Activated naive CD4-positive, alpha-beta T cell treated with anti-CD3 and anti-CD28 coated beads, Interleukin-2, amount 50 U/mL, for 72 hours (primary cell): ENCODE measurements around the gene BPIFB2. TPM values are rescaled to one million over a fixed set of nuclear protein-coding genes. Genes with fewer than 3 reads are reported as not detected.
A peak's percentile ranks its signal among the peaks of the same experiment; 100 is the strongest.

ENCODE experiments used
- ATAC-seq, 2 donors: fragments of 150-1000 bp; cut with Tn5 transposase; 2 replicates each; pipeline ENCODE4 v1.10.0; 2021; ENCODE audit warnings: mild to moderate bottlenecking in 2 of 2, moderate library complexity in 2 of 2
- DNase-seq, 2 donors: peaks; one replicate each; pipeline ENCODE4 v3.0.0; 2021 to 2022; ENCODE audit warnings: low spot score in 2 of 2
- H3K27ac Mint-ChIP-seq, 2 donors: one replicate each; pipeline ENCODE4 v1.8.0; 2022; ENCODE audit warnings: mild to moderate bottlenecking in 2 of 2, mixed read lengths in 2 of 2
- H3K36me3 Mint-ChIP-seq, 2 donors: one replicate each; pipeline ENCODE4 v1.8.0; 2022; ENCODE audit warnings: mixed read lengths in 2 of 2
- H3K9me3 Mint-ChIP-seq, 2 donors: one replicate each; pipeline ENCODE4 v1.8.0; 2022; ENCODE audit warnings: mixed read lengths in 2 of 2
- total RNA-seq, 2 donors: library from RNA; stranded (reverse); gene quantifications; one replicate each; pipeline ENCODE4 v1.2.3, GENCODE V29; 2022

The BPIFB2 gene
- total RNA-seq, 2 donors from 2014 or later, result not detected

DNA sequence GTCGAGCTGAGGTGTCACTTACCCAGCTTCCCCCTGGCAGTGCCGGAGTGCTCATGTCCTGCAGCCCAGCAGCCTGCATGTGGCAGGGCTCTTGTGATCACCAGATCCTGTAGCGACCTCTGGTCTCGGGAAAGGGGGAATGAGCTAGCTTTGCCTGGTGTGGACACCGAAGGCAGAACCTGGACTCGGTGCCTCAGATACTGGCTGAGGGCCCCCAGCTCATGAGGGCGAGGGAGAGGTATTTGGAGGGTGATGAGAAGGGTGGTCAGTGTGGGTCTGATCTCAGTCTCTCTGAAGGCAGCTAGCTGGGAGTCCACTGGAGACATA is 29.5 kb upstream of the BPIFB2 start:
- DNase-seq (no peak), ATAC-seq (no peak)
- Mint-ChIP-seq H3K36me3 (peaks cover 5 to 24% of the 10 kb centered on the region in 2 donors), H3K9me3 (peaks cover 7 to 11% of the 10 kb centered on the region in 2 donors), H3K27ac (no peak overlapping the region)

DNA sequence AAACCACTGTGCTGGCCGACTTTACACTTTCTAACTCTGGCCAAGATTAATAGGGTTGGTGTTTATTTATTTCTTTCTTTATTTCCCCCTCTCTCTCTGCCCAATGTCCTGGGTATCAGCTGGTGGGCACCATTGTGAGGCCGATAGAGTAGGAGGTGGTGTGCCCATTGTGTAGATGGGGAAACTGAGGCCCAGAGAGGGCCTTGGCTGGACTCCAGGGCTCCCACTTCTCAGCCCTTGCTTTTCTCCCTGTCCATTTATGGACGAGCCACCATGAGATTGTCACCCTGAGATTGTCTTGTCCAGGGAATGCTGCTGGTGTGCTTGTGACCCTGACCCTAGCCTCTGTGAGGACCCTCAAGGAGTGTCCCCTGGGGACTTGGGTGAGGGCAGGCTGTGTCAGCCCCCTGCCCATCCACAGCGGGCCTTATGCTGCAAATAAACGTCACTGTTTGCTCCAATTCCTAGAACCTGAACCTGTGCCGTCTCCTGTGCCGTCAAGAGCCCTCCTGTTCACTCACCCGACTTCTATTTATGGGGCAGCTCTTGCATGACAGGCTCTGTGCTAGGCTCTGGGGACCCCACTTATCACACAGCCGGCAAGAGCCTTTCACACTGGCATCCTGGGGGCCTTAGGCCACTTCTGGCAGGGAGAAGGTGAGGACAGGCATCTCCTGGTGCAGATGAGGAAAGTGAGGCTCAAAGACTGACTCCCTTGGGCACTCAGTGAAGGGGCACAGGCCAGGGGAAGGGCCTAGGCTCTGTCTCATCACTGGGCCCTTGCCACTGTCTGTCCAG is 28.1 kb upstream of the BPIFB2 start:
- peak overlapping the region in 1 of 2 donors; percentile 58 for H3K27ac Mint-ChIP-seq
- DNase-seq (peak in 1 of 2 donors; percentile 43), ATAC-seq (no peak)
- peaks cover 5 to 24% of the 10 kb centered on the region in 2 donors for H3K36me3 Mint-ChIP-seq
- peaks cover 7 to 11% of the 10 kb centered on the region in 2 donors for H3K9me3 Mint-ChIP-seq

DNA sequence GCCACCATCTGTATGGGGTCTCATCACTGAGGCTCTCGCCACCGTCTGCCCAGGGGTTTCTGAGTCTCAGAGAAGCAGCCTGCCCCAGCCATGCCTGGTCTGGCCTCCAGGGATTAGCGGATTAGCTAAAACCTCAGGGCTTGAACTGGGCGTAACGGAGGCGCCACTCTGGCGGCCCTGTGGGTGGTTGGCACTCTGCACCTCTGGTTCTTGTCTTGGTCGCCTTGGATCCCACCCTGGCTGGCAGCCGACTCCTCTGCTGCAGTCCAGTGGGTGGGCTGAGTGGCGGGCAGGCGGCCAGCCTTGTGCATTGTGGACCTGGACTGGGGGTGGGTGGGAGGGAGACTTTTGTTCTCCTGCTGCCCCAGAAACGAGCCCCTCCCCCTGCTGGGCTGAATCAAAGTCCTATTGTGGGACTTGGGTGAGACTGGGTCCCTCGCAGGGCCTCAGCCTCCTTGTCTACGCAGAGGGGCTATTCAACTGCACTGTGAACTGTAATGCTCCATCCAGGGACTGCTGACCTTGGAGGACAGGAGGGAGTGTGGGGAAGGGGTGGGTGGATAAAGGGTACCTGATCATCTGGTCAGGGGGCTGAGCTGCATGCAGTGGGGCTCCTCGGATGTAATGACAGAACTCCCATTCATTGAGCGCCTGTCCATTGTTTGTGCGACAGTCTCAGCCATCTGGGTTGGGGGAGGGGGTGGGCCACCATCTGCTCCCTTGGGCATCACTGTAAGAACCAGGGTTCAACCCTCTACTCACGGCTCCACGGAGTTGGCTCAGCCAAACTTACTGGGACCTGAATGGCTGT is 27.2 kb upstream of the BPIFB2 start:
- H3K36me3 Mint-ChIP-seq, result peaks cover 5 to 17% of the 10 kb centered on the region in 2 donors
- H3K27ac Mint-ChIP-seq, result peak overlapping the region in 1 of 2 donors; percentile 11
- DNase-seq (no peak), ATAC-seq (no peak)
- H3K9me3 Mint-ChIP-seq, result peaks cover 4 to 10% of the 10 kb centered on the region in 2 donors

DNA sequence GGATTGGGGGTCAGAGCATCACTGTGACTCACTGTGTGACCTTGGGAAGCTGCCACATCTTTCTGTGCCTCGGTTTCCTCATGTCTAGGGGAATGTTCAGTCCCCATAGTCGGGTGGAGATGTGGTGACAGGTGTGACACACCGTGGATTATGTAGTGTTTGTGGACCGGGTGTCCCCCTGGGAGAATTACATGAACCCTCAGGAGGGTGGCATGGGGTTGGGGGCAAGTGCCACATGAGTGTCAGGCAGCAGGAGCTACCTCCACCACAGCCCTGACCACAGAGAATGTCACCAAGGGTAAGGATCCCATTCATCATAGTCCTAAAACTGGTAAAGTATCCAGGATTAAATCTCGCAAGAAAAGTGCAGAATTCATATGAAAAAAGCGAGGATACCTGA is 26.5 kb upstream of the BPIFB2 start:
- Mint-ChIP-seq H3K9me3 (peaks cover 4 to 7% of the 10 kb centered on the region in 2 donors), H3K27ac (peak overlapping the region in 1 of 2 donors; percentile 11), H3K36me3 (peaks cover 5 to 11% of the 10 kb centered on the region in 2 donors)
- no peak for DNase-seq
- ATAC-seq, result no peak

DNA sequence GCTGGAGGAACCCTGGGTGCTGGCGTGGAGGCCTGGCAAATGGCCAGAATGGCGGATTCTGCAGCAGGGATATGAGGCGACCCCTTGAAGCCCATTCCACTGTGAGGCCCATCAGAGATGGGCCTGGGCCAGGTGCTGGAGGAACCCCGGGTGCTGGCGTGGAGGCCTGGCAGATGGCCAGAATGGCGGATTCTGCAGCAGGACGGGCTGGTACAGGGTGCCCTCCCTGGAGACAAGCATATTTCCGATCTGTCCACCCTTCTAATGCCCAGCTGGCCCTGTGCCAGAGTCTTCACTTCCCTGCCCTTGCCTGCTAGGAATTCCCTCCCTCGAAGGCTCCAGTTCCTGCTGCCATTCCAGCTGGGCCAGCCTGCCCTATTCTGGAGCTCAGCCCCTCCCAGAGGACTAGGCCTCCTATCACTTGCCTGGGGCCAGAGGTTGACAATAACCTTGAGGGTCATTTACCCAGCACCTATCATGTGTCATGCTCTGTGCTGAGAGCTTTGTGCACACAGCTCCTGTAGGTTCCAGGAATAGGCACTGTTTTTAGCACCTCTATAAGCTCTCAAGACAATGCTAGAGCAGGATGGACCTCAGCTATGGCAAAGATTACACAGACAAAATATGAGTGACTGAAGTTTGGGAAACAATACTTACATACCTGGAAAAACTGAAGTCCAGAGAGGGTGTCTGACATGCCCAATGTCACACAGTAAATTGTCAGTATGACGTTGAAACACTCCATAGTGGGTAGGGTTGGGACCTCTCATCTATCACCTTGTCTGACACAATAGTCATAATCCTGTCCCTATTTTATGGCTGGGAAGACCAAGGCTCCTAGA is 24.7 kb upstream of the BPIFB2 start:
- no peak for ATAC-seq
- DNase-seq, result no peak
- no peaks in the 10 kb centered on the region for H3K36me3 Mint-ChIP-seq
- H3K27ac Mint-ChIP-seq, result peak overlapping the region in 1 of 2 donors; percentile 77
- no peaks in the 10 kb centered on the region for H3K9me3 Mint-ChIP-seq

DNA sequence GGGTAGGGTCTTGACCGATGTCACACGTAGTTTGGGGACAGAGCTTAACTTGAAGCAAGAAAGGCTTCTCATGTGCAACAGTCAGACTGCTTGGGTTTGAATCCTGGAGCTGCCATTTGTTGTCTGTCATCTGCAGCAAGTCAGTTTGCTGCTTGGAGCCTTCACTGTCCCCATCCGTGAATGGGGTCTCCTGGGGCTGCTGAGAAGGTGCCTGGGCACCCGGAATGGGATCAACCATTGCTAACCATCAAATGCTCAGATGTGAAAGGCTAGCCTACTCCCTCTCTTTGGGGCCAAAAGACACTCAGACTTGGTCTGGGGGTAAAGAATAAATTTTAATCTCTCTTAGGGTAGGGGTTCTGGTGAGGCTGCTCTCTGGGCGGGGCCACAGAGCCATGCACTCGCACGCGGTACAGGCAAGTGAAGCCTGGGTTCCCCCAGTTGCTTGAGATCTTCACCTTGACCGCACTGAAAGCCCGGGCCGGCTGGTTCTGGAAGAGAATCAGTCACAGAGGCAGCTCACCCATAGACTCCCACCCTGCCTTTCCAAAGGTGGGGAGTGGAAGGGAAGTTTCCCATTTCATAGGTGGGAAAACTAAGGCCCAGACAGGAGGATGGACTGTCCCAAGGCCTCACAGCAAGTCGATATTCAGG is 23.9 kb upstream of the BPIFB2 start:
- Mint-ChIP-seq H3K27ac (no peak overlapping the region), H3K9me3 (no peaks in the 10 kb centered on the region), H3K36me3 (no peaks in the 10 kb centered on the region)
- ATAC-seq (no peak), DNase-seq (no peak)

DNA sequence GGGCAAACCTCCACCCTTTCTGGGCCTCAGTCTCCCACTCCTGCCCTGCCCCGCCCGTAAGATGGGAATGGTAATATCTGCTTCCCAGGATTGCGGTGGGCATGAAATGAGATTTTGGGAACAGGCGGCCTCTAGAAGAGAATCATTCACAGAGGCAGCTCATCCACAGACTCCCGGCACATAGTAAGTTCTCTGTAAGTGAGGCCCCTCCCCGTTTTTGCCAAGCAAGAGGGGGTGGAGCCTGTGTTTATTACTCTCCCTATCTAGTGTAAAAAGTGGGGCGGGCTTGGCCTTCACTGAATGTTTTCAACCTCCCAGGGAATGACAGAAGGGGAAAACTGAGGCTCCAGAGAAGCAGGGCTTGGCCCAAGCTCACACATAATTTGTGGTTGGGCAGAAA is 23.3 kb upstream of the BPIFB2 start:
- Mint-ChIP-seq H3K36me3 (no peaks in the 10 kb centered on the region), H3K27ac (peak overlapping the region in 1 of 2 donors; percentile 30), H3K9me3 (no peaks in the 10 kb centered on the region)
- DNase-seq, result no peak
- ATAC-seq, result no peak

DNA sequence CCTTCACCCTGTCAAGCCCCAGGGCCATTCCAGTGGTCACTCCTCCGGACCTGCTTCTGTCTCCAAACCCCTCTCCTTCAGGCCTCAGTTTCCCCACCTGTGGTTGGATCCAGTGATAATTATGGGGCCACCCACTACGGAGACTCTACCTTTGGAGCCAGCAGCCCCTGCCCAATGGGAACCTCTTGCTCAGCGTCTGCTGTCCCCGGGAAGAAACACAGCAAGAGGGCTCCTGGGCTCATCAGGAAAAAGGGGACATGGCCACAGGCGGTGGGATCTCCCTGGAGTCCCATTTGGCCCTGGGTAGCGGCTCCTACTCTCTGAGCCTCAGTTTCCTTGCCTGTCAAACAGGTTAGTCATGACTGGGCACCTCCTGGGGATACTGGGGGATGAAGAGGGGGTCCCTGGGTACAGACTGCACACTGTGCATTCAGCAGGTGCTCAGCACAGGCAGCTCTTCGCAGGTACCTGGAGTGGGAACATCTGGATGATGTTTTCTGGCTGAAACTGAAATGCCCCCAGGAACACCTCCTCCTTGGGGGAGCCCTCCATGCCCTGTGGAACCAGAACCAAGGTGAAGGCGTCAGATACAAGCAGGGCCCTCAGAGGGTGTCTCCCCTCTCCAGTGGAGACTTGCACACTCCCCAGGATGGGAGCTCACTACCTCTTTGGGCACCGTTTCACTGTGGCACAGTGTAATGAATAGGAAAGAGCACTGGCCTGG is 22.7 kb upstream of the BPIFB2 start:
- ATAC-seq (no peak), DNase-seq (no peak)
- Mint-ChIP-seq H3K9me3 (no peaks in the 10 kb centered on the region), H3K36me3 (no peaks in the 10 kb centered on the region), H3K27ac (peak overlapping the region in 1 of 2 donors; percentile 30)

DNA sequence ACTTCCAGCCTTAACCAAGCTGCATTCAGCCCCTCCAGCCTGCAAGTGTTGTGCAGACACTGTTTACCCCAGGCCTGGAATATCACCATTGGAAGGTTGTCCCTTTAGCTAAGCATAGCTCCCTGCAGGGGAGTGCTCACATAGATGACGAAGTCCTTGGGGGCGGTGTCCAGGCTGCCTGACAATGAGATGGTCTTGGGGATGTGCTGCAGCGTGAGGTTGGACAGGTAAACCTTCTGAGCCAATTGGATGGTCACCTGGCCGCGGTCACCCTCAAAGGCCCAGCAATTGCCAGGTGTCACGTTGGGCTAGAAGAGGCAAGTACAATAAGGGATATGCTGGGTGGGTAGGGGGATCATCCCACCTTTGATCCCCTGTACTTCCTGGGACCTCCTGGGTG is 21.9 kb upstream of the BPIFB2 start:
- no peak for ATAC-seq
- H3K9me3 Mint-ChIP-seq, result no peaks in the 10 kb centered on the region

DNA sequence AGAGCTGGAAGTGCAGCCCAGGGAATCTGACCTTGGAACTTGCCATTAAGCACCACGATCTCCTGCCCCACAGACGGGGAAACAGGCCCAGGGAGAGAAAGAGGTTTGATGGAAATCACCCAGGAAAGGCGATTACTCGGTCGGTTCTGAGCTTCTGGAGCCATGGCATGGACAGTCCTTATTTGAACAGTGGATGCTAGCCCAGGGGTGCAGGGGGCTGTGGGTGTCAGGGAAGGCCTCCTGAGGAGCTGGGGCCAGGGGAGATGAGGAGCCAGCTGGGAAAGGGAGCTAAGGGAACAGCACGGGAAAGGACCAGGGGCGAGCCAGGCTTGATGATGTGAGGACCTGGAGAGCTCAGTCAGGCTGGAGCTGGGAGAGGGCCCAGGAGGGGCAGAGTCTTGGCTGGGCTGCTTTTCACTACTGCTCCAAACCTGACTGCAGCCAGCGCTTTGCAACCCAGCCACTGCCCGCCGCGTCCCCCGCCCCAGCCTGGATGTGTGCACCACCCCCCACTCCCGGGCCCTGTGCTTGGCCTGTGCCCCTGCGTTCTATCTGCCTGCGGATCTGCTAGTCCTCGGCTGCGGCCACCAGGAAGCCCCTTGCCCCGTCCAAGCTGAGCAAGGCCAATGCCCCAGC is 21.1 kb upstream of the BPIFB2 start:
- peak overlapping the region in 1 of 2 donors; percentile 1 for H3K27ac Mint-ChIP-seq
- H3K36me3 Mint-ChIP-seq, result no peaks in the 10 kb centered on the region
- H3K9me3 Mint-ChIP-seq, result no peaks in the 10 kb centered on the region
- DNase-seq (no peak), ATAC-seq (no peak)

More for the DNA sequence above, 21.9 kb upstream of the BPIFB2 start:
- no peak for DNase-seq
- no peaks in the 10 kb centered on the region for H3K36me3 Mint-ChIP-seq
- H3K27ac Mint-ChIP-seq, result no peak overlapping the region

DNA sequence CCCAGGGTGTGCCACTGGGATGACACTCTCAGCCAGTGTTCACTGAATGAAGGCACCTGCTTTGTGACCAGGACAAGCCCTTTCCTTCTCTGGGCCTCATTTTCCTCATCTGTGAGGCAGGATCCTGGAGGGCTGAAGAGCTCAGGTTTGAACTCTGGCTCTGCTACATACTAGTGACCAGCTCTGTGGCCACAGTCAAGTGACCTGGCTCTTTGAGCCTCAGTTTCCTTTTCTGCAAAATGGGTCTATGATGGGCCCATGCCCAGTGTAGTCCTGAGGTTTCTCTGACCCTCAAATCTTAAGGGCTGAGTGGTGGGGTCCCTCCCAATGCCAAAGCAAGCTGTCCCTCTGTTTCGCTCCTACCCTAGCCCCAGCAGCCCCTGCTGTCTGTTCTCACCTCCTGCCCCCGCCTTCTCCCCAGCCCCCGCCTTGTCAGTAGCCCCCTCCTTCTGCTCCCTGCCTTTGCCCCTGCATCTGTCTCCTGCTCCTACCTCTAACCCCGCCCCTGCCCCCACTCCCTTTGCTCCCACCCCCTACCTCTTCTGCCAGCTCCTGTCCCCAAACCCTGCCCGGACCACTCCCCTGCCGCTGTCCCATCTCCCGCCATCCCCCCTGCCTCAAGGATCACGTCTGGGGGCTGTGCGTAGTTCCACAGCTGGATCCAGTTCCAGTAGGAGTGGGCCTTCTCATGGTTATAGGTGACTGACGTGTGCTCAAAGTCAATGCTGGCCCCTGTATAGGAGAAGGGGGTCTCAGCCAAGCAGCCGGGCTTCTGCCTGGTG is 20.3 kb upstream of the BPIFB2 start:
- no peak for DNase-seq
- no peak for ATAC-seq
- H3K9me3 Mint-ChIP-seq, result no peaks in the 10 kb centered on the region
- no peaks in the 10 kb centered on the region for H3K36me3 Mint-ChIP-seq
- no peak overlapping the region for H3K27ac Mint-ChIP-seq

DNA sequence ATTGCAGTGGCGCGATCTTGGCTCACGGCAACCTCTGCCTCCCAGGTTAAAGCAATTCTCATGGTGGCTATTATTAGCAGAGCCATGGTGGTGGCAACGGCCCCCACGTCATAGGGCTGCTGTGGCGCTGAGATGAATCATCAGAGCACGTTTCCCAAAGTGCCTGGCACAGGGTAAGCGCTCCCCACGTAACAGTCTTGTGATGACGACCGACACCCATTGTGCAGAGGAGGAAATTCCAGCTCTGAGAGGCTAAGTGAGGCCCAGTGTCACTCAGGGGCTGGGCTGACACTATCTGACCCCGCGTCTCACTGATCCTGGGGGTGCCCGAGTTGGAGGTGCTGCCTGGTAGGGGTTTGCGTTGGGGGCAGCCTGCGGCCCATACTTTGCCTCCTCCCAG is 19.5 kb upstream of the BPIFB2 start:
- H3K27ac Mint-ChIP-seq, result no peak overlapping the region

DNA sequence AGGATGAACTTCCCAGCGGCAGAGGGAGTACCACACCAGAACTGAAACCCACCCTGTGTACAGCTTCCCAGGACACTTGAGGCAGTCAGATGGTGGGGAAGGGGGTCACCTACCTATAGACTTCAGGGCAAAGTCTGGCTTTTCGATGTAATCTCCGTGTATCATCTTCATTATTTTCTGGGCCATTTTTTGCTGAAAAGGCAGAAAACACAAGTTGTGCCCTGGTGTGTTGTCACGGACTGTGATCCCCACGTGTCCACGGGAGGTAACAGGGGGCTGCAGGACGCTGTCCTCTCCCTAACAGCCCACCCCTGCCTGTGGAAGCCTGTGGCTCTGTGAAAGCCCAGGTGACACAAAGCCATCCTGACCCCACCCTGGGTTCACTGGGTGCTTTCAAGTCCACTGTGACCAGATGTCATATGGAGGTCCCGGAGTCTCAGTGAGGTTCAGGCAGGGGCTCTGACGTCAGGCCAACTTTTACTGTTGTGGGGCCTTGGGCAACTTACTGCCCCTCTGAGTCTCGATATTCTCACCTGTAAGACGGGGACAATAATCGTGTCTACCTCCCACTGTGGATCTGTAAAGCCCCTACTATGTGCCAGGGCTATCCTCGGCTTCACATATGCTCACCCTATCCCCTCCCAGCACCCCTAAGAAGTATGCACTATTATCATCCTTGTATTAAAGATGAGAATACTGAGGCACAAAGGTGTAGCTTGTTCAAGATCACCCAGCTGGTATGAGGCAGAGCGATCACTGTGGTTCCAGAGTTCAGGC is 17.8 kb upstream of the BPIFB2 start:
- ATAC-seq (no peak), DNase-seq (no peak)
- Mint-ChIP-seq H3K9me3 (peaks cover 1 to 8% of the 10 kb centered on the region in 2 donors), H3K27ac (peak overlapping the region in 1 of 2 donors; percentile 36), H3K36me3 (peaks cover 9 to 10% of the 10 kb centered on the region in 2 donors)

More for the DNA sequence above, 19.5 kb upstream of the BPIFB2 start:
- no peaks in the 10 kb centered on the region for H3K36me3 Mint-ChIP-seq
- ATAC-seq (no peak), DNase-seq (no peak)
- H3K9me3 Mint-ChIP-seq, result no peaks in the 10 kb centered on the region

DNA sequence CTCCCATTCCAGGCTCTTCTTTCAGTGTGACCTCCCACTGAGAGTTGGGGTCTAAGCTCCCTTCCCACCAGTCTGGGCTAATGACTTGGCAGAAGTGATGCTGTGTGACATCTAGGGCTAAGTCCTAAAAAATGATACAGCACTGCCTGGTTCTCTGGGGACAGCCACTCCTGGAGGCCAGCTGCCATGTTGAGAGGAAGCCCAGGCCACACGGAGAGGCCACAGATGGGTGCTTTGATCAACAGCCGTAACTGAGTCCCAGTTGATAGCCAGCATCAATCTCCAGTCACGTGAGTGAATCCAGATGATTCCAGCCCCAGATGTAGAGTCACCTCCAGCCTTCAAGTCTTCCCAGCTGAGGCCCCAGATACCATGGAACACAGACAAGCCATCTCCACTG is 17.1 kb upstream of the BPIFB2 start:
- DNase-seq (no peak), ATAC-seq (no peak)
- no peak overlapping the region for H3K27ac Mint-ChIP-seq
- H3K9me3 Mint-ChIP-seq, result peaks cover 7 to 14% of the 10 kb centered on the region in 2 donors
- peaks cover 16% of the 10 kb centered on the region in 2 donors for H3K36me3 Mint-ChIP-seq
